VCaP (cell line): ENCODE results near the gene ELAPOR1.

Source experiments
- H3K27ac ChIP-seq: fragments of 450-650 bp; 2 replicates; pipeline ENCODE4 v1.5.1; 2017
- CTCF ChIP-seq: fragments of 450-650 bp; conservative IDR thresholded peaks from 2 replicates; pipeline ENCODE4 v1.5.1; 2017; ENCODE audit warnings: mild to moderate bottlenecking, moderate library complexity

The ELAPOR1 gene, protein sequence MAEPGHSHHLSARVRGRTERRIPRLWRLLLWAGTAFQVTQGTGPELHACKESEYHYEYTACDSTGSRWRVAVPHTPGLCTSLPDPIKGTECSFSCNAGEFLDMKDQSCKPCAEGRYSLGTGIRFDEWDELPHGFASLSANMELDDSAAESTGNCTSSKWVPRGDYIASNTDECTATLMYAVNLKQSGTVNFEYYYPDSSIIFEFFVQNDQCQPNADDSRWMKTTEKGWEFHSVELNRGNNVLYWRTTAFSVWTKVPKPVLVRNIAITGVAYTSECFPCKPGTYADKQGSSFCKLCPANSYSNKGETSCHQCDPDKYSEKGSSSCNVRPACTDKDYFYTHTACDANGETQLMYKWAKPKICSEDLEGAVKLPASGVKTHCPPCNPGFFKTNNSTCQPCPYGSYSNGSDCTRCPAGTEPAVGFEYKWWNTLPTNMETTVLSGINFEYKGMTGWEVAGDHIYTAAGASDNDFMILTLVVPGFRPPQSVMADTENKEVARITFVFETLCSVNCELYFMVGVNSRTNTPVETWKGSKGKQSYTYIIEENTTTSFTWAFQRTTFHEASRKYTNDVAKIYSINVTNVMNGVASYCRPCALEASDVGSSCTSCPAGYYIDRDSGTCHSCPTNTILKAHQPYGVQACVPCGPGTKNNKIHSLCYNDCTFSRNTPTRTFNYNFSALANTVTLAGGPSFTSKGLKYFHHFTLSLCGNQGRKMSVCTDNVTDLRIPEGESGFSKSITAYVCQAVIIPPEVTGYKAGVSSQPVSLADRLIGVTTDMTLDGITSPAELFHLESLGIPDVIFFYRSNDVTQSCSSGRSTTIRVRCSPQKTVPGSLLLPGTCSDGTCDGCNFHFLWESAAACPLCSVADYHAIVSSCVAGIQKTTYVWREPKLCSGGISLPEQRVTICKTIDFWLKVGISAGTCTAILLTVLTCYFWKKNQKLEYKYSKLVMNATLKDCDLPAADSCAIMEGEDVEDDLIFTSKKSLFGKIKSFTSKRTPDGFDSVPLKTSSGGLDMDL

GRCh38 chr1:109113590-109114341 lies at the start of gene ELAPOR1:
TSS of gene ELAPOR1 (plus strand) at chr1:109114115. CDS start at chr1:109114184, 69 bp downstream.
- H3K27ac ChIP-seq: peak within 1 kb of the TSS; percentile 70
- TF ChIP-seq CTCF: no peak

- no peak for TF ChIP-seq CTCF
- no peak overlapping the region for H3K27ac ChIP-seq
These were observed 48.8 kb upstream of the ELAPOR1 start for GRCh38 chr1:109065137-109065536.

DNA sequence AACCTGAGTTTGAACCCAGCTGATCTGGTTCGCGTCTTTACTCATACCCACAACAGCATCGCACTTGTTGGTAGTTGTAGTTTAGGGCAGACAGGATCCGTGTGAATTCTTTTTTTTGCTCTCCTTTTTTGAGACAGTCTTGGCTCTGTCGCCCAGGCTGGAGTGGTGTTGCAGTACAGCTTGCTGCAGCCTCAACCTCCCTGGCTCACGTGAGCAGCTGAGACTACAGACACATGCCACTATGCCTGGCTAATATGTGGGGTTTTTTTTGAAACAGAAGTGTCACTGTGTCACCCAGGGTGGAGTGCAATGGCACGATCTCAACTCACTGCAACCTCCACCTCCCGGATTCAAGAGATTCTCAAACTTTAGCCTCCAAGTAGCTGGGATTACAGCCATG lies 46.0 kb upstream of the ELAPOR1 start:
- no peak for TF ChIP-seq CTCF
- H3K27ac ChIP-seq: no peak overlapping the region

GRCh38 chr1:109069294-109069693 lies 44.6 kb upstream of the ELAPOR1 start:
- no peak for TF ChIP-seq CTCF

GRCh38 chr1:109075531-109076490 lies 38.1 kb upstream of the ELAPOR1 start, which contains the start of gene TAF13:
TSS of gene TAF13 (minus strand) at chr1:109076003. CDS start at chr1:109075947, 56 bp downstream.
- no peak for TF ChIP-seq CTCF
- peak within 1 kb of the TSS; percentile 90 for H3K27ac ChIP-seq

More at GRCh38 chr1:109069294-109069693, 44.6 kb upstream of the ELAPOR1 start:
- H3K27ac ChIP-seq: no peak overlapping the region

DNA sequence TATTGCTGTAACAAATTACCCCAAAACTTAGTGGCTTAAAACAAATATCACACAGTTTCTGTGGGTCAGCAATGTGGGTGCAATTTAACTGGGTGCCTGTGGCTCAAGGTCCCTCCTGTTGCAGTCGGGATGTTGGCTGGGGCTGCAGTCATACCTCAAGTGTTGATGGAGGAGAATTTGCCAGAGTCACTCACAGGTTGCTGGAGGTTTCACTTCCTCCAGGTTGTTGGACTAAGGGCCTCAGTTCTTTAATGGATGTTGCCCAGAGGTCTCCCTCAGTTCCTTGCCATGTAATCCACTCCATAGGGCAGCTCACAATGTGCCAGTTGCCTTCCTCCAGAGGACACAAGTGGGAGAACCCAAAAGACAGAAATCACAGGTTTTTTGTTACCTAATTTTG lies 35.6 kb upstream of the ELAPOR1 start:
- TF ChIP-seq CTCF: no peak
- H3K27ac ChIP-seq: no peak overlapping the region
